ENCODE data around the gene TM9SF1. TPM values are rescaled to one million over a fixed set of nuclear protein-coding genes. Genes with fewer than 3 reads are reported as not detected.

Gene TM9SF1
- total and polyA plus RNA-seq, 2 donors (not counting 1 experiment from before 2014, with no cell fraction given), result 7.6 to 24.5 TPM

DNA sequence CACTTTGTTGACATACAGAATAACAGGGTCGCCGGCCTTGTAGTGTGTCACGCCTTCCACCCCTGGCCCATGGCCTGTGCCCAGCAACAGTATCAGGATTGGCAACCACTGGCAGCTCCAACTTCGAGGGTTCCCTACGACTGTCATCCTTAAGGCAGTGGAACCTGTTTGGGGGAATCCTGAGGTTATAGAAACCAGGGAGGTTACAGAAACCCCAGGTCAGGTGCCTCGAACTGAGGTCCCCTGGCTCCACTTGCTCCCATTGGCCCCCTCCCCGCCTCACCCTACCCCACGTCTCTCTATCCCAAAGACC, 412 bp downstream of the TM9SF1 start:
- Histone ChIP-seq H3K27ac (ENCODE audit: low read length in 2 of 2) (peak overlapping the region; percentile 98 to 99), H4K20me1 (ENCODE audit: control insufficient read depth, insufficient read depth, low read length, poor library complexity, severe bottlenecking) (no peaks in the 10 kb centered on the region), H3K9ac (ENCODE audit: low read length) (peak overlapping the region; percentile 97), H3K4me2 (replicated peaks; ENCODE audit: low read depth, low read length, poor library complexity, severe bottlenecking) (peak overlapping the region; percentile 91), H3K4me3 (ENCODE audit: control extremely low read depth in 1 of 5, extremely low read depth in 1 of 5, insufficient read depth in 1 of 5, low read depth in 2 of 5, low read length in 4 of 5) (peak overlapping the region; percentile 17 to 99 (median 83)), H2AFZ (ENCODE audit: insufficient read depth, low read depth, low read length, poor library complexity, severe bottlenecking) (peak overlapping the region; percentile 88), H3K9me3 (ENCODE audit: control extremely low read depth in 1 of 3, control insufficient read depth in 2 of 3, insufficient read depth in 1 of 3, low read length in 2 of 3) (no peaks in the 10 kb centered on the region), H3K79me2 (ENCODE audit: control insufficient read depth, insufficient read depth, low read length) (peaks cover 65% of the 10 kb centered on the region), H3K36me3 (replicated peaks in 1 of 2; ENCODE audit: control extremely low read depth in 1 of 2, control insufficient read depth in 1 of 2, extremely low read depth in 1 of 2, insufficient read depth in 2 of 2, low read length in 1 of 2) (peaks cover 0 to 19% of the 10 kb centered on the region in 2 experiments), H3K27me3 (replicated peaks in 1 of 4; ENCODE audit: control extremely low read depth in 1 of 4, control insufficient read depth in 3 of 4, insufficient read depth in 4 of 4, low read length in 3 of 4) (no peaks in the 10 kb centered on the region), H3K4me1 (ENCODE audit: control insufficient read depth in 2 of 2, insufficient read depth in 2 of 2, low read length in 2 of 2) (peaks cover 25 to 26% of the 10 kb centered on the region in 2 donors)
- intact Hi-C loops (cut with micrococcal nuclease), result loop anchor here (1.0 to 5.0 kb wide), 9 partner anchors 18 to 181 kb away; partner anchors contain the start of genes CHMP4A, DHRS1, EMC9 and GMPR2
- ATAC-seq (ENCODE audit: low read depth) (no peak), DNase-seq (no peak)
- CTCF ChIA-PET, result interaction anchor here (0.7 to 3.5 kb wide), 12 partner anchors 13 to 114 kb away, joined by 3 to 21 read pairs (median 4); partner anchors contain the start of genes CHMP4A, CIDEB, IRF9 and MDP1
- POLR2A ChIA-PET, result interaction anchor here (0.7 to 3.6 kb wide), 10 partner anchors 8 to 235 kb away, joined by 3 to 64 read pairs (median 9); partner anchors contain the start of genes CBLN3, CHMP4A, DCAF11 and EMC9
- Mint-ChIP-seq H3K9me3 (ENCODE audit: insufficient read depth) (no peaks in the 10 kb centered on the region), H3K4me3 (peak overlapping the region; percentile 89), H3K4me1 (peaks cover 50% of the 10 kb centered on the region), H3K27ac (peak overlapping the region; percentile 99), H3K27me3 (no peaks in the 10 kb centered on the region)
- TF ChIP-seq, protein P1, sequence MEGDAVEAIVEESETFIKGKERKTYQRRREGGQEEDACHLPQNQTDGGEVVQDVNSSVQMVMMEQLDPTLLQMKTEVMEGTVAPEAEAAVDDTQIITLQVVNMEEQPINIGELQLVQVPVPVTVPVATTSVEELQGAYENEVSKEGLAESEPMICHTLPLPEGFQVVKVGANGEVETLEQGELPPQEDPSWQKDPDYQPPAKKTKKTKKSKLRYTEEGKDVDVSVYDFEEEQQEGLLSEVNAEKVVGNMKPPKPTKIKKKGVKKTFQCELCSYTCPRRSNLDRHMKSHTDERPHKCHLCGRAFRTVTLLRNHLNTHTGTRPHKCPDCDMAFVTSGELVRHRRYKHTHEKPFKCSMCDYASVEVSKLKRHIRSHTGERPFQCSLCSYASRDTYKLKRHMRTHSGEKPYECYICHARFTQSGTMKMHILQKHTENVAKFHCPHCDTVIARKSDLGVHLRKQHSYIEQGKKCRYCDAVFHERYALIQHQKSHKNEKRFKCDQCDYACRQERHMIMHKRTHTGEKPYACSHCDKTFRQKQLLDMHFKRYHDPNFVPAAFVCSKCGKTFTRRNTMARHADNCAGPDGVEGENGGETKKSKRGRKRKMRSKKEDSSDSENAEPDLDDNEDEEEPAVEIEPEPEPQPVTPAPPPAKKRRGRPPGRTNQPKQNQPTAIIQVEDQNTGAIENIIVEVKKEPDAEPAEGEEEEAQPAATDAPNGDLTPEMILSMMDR (IDR thresholded peaks at IDR 0.05), result no peak
- no peak for TF ChIP-seq EZH2 (IDR thresholded peaks at IDR 0.05; ENCODE audit: borderline replicate concordance, insufficient read depth, low read depth, low read length, poor library complexity, severe bottlenecking)
- WGBS (ENCODE audit: insufficient coverage), result 65% methylated on average over 8 of the region's 8 CpGs

DNA sequence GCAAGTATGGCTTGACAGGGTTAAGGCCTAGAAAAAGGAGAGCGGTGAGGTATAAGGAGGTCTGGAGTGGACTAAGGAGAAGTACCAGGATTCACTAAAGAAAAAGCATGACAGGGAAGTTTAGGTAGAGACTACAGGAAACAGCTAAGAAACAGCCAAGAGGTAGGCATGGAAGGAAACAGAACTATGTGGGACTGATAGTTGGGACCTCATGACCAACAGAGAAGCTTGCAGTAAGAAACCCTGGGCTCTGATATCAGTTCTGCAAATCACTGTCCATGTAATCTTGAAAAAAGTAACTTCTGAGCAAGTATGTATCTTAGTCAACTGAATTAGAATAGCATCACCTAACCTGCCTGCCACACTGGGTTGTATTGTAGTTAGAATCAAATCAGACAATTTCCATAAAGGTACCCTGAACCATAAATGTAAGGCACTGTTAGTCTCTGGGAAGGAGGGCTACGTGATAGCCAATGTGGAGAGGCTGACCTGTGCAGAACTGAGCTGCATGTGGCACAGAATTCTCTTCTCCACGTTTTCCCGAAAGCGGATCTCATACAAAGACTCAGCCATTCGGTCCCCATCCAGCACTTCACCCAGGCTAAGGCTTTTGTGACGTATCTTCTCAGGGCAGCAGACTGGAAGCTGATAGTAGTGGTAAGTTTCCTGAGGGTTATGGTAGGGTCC, 912 bp downstream of the TM9SF1 start:
- no peaks in the 10 kb centered on the region for H3K27me3 Mint-ChIP-seq
- H3K36me3 ChIP-seq (replicated peaks in 1 of 2; ENCODE audit: control extremely low read depth in 1 of 2, control insufficient read depth in 1 of 2, extremely low read depth in 1 of 2, insufficient read depth in 2 of 2, low read length in 1 of 2), result peaks cover 0 to 18% of the 10 kb centered on the region in 2 experiments
- intact Hi-C loops (cut with micrococcal nuclease), result loop anchor here (2.0 kb wide), 1 partner anchor 76 kb away; the partner anchor contains the start of gene RABGGTA
- H3K9me3 Mint-ChIP-seq (ENCODE audit: insufficient read depth), result no peaks in the 10 kb centered on the region
- ChIA-PET CTCF (interaction anchor here (0.7 to 3.5 kb wide), 6 partner anchors 13 to 114 kb away, joined by 3 to 10 read pairs (median 4); partner anchors contain the start of genes CIDEB and MDP1), POLR2A (interaction anchor here (2.3 to 3.6 kb wide), 3 partner anchors 19 to 114 kb away, joined by 6 to 64 read pairs (median 16); partner anchors contain the start of genes CHMP4A, IRF9 and MDP1)
- H2AFZ ChIP-seq (ENCODE audit: insufficient read depth, low read depth, low read length, poor library complexity, severe bottlenecking), result peak overlapping the region; percentile 88
- WGBS (ENCODE audit: insufficient coverage), result 95% methylated on average over 7 of the region's 7 CpGs
- peak overlapping the region; percentile 91 for H3K4me2 ChIP-seq (replicated peaks; ENCODE audit: low read depth, low read length, poor library complexity, severe bottlenecking)
- H3K27ac Mint-ChIP-seq, result peak overlapping the region; percentile 99
- no peaks in the 10 kb centered on the region for H3K27me3 ChIP-seq (replicated peaks in 1 of 4; ENCODE audit: control extremely low read depth in 1 of 4, control insufficient read depth in 3 of 4, insufficient read depth in 4 of 4, low read length in 3 of 4)
- H3K4me1 ChIP-seq (ENCODE audit: control insufficient read depth in 2 of 2, insufficient read depth in 2 of 2, low read length in 2 of 2), result peaks cover 25 to 26% of the 10 kb centered on the region in 2 donors
- no peaks in the 10 kb centered on the region for H4K20me1 ChIP-seq (ENCODE audit: control insufficient read depth, insufficient read depth, low read length, poor library complexity, severe bottlenecking)
- H3K4me3 ChIP-seq (ENCODE audit: control extremely low read depth in 1 of 5, extremely low read depth in 1 of 5, insufficient read depth in 1 of 5, low read depth in 2 of 5, low read length in 4 of 5), result peak overlapping the region; percentile 17 to 99 (median 83)
- peaks cover 60% of the 10 kb centered on the region for H3K79me2 ChIP-seq (ENCODE audit: control insufficient read depth, insufficient read depth, low read length)
- no peaks in the 10 kb centered on the region for H3K9me3 ChIP-seq (ENCODE audit: control extremely low read depth in 1 of 3, control insufficient read depth in 2 of 3, insufficient read depth in 1 of 3, low read length in 2 of 3)
- H3K27ac ChIP-seq (ENCODE audit: low read length in 2 of 2), result peak overlapping the region; percentile 98 to 99
- peaks cover 50% of the 10 kb centered on the region for H3K4me1 Mint-ChIP-seq
- no peak for TF ChIP-seq EZH2 (IDR thresholded peaks at IDR 0.05; ENCODE audit: borderline replicate concordance, insufficient read depth, low read depth, low read length, poor library complexity, severe bottlenecking)
- TF ChIP-seq, protein P1 (IDR thresholded peaks at IDR 0.05), result no peak
- ATAC-seq (ENCODE audit: low read depth) (no peak), DNase-seq (no peak)
- peak overlapping the region; percentile 97 for H3K9ac ChIP-seq (ENCODE audit: low read length)
- H3K4me3 Mint-ChIP-seq, result peak overlapping the region; percentile 89
